ENCODE measurements around the gene PUM2.
A peak's percentile ranks its signal among the peaks of the same experiment; 100 is the strongest.

Gene PUM2

GRCh38 chr2:20229322-20230113, 121.1 kb downstream of the PUM2 start:
- DNase-seq: no peak

GRCh38 chr2:20227894-20228505, 122.6 kb downstream of the PUM2 start:
- no peak for DNase-seq

GRCh38 chr2:20226152-20226545, 124.5 kb downstream of the PUM2 start:
- DNase-seq: no peak

GRCh38 chr2:20225294-20226151, 125.1 kb downstream of the PUM2 start:
- DNase-seq: peak; percentile 26

- no peak for DNase-seq
Observed at GRCh38 chr2:20224716-20225293, 125.8 kb downstream of the PUM2 start, which contains the start of gene SDC1. Gene SDC1, minus strand, starts transcription at chr2:20225130. Its CDS starts 263 bp downstream, at chr2:20224867.

- no peak for DNase-seq
Observed at GRCh38 chr2:20224164-20224715, 126.4 kb downstream of the PUM2 start.

GRCh38 chr2:20223407-20224163, 127.1 kb downstream of the PUM2 start:
- no peak for DNase-seq

GRCh38 chr2:20222769-20223406, 127.8 kb downstream of the PUM2 start:
- no peak for DNase-seq

- DNase-seq: no peak
Observed at GRCh38 chr2:20222014-20222768, 128.5 kb downstream of the PUM2 start.

GRCh38 chr2:20221555-20221973, 129.1 kb downstream of the PUM2 start:
- no peak for DNase-seq

GRCh38 chr2:20220806-20221554, 129.7 kb downstream of the PUM2 start:
- no peak for DNase-seq

- no peak for DNase-seq
Observed at GRCh38 chr2:20219763-20220380, 130.8 kb downstream of the PUM2 start.

- no peak for DNase-seq
Observed at GRCh38 chr2:20218331-20219320, 132.0 kb downstream of the PUM2 start.

GRCh38 chr2:20217041-20217970, 133.3 kb downstream of the PUM2 start:
- DNase-seq: no peak

- DNase-seq: no peak
Observed at GRCh38 chr2:20216130-20217025, 134.3 kb downstream of the PUM2 start.
